HepG2 (cell line): ENCODE data around the gene RHBDL1. TPM values are rescaled to one million over a fixed set of nuclear protein-coding genes. Genes with fewer than 3 reads are reported as not detected.
A peak's percentile ranks its signal among the peaks of the same experiment; 100 is the strongest.

Source experiments
- EZH2 ChIP-seq: conservative IDR thresholded peaks from 2 replicates; pipeline ENCODE4 v1.6.1; 2012; ENCODE audit warnings: mild to moderate bottlenecking, low read depth, low read length, moderate library complexity
- FOXO1 ChIP-seq: sonication (generic); formaldehyde crosslinking; IDR thresholded peaks from 2 replicates; pipeline ENCODE4 v1.4.0; 2020; ENCODE audit warnings: missing genetic modification reagents
- RARA ChIP-seq: IDR thresholded peaks from 2 replicates; pipeline ENCODE4 v1.6.1; 2016; ENCODE audit warnings: missing genetic modification reagents, missing compliant biosample characterization
- RFXANK ChIP-seq: IDR thresholded peaks from 2 replicates; pipeline ENCODE4 v1.6.1; 2016
- TOPORS ChIP-seq: sonication (generic); formaldehyde crosslinking; IDR thresholded peaks from 2 replicates; pipeline ENCODE4 v1.8.0; 2023; ENCODE audit warnings: mild to moderate bottlenecking, missing genetic modification reagents
- ZBTB21 ChIP-seq: sonication (generic); formaldehyde crosslinking; IDR thresholded peaks from 2 replicates; pipeline ENCODE4 v1.4.0; 2020; ENCODE audit warnings: missing genetic modification reagents
- ZFP36L2 ChIP-seq: sonication (generic); formaldehyde crosslinking; IDR thresholded peaks from 2 replicates; pipeline ENCODE4 v1.4.0; 2020; ENCODE audit warnings: missing genetic modification reagents
- ZNF232 ChIP-seq: sonication (generic); formaldehyde crosslinking; IDR thresholded peaks from 2 replicates; pipeline ENCODE4 v1.4.0; 2020; ENCODE audit warnings: missing genetic modification reagents, borderline replicate concordance
- ZNF234 ChIP-seq: sonication (generic); formaldehyde crosslinking; conservative IDR thresholded peaks from 2 replicates; pipeline ENCODE4 v1.5.1; 2020; ENCODE audit warnings: mild to moderate bottlenecking, missing genetic modification reagents
- ZNF543 ChIP-seq: sonication (generic); formaldehyde crosslinking; IDR thresholded peaks from 2 replicates; pipeline ENCODE4 v1.4.0; 2020; ENCODE audit warnings: mild to moderate bottlenecking, missing genetic modification reagents
- ZSCAN12 ChIP-seq: sonication (generic); formaldehyde crosslinking; IDR thresholded peaks from 2 replicates; pipeline ENCODE4 v1.9.0; 2021; ENCODE audit warnings: mild to moderate bottlenecking, missing genetic modification reagents
- polyA plus RNA-seq, 8 experiments: library from polyadenylated mRNA; depleted of rRNA in 3 of 8; stranded (reverse) in 7 of 8; unstranded in 1 of 8; fragments of >200 nt; fragmentation: Illumina TruSeq in 4 of 8; extraction: Trizol in 4 of 8; gene quantifications; 2 replicates each; pipeline versions ENCODE4 v1.2.1 to v1.2.3, GENCODE V29; 2011 to 2016; ENCODE audit warnings: low read depth in 4 of 8, missing spikeins in 1 of 8, mixed read lengths in 1 of 8; ENCODE audit not compliant: insufficient read depth in 1 of 8
- total RNA-seq, 5 experiments: library from RNA; depleted of rRNA; stranded (reverse); fragments of >200 nt; fragmentation: Illumina TruSeq; extraction: Trizol; gene quantifications; 2 replicates each; pipeline ENCODE4 v1.2.3, GENCODE V29; 2016; ENCODE audit warnings: low read depth in 1 of 5
- TF ChIP-seq, protein P1 (sequence below): sonication (generic); formaldehyde crosslinking; IDR thresholded peaks from 2 replicates; pipeline ENCODE4 v1.5.1; 2020; ENCODE audit warnings: mild to moderate bottlenecking, missing genetic modification reagents
- TF ChIP-seq, protein P2 (sequence below): IDR thresholded peaks from 2 replicates; pipeline ENCODE4 v1.6.1; 2016; ENCODE audit warnings: missing compliant biosample characterization, missing genetic modification reagents, borderline replicate concordance
- TF ChIP-seq, protein P3 (sequence below): sonication (generic); formaldehyde crosslinking; IDR thresholded peaks from 2 replicates; pipeline ENCODE4 v1.5.0; 2020; ENCODE audit warnings: mild to moderate bottlenecking, missing genetic modification reagents
- TF ChIP-seq, protein P4 (sequence below): sonication (generic); formaldehyde crosslinking; IDR thresholded peaks from 2 replicates; pipeline ENCODE4 v1.8.0; 2022; ENCODE audit warnings: mild to moderate bottlenecking, missing genetic modification reagents
- TF ChIP-seq, protein P5 (sequence below): sonication (generic); formaldehyde crosslinking; IDR thresholded peaks from 2 replicates; pipeline ENCODE4 v1.8.0; 2022; ENCODE audit warnings: mild to moderate bottlenecking, missing genetic modification reagents; ENCODE audit not compliant: insufficient replicate concordance
- TF ChIP-seq, protein P6 (sequence below): IDR thresholded peaks from 2 replicates; pipeline ENCODE4 v1.6.1; 2018; ENCODE audit warnings: missing genetic modification reagents

The RHBDL1 gene
- total and polyA plus RNA-seq, 2 of the 13 experiments (the other 11 are each of a cell fraction or from before 2014, with no cell fraction given): 1.8 to 3.8 TPM

DNA sequence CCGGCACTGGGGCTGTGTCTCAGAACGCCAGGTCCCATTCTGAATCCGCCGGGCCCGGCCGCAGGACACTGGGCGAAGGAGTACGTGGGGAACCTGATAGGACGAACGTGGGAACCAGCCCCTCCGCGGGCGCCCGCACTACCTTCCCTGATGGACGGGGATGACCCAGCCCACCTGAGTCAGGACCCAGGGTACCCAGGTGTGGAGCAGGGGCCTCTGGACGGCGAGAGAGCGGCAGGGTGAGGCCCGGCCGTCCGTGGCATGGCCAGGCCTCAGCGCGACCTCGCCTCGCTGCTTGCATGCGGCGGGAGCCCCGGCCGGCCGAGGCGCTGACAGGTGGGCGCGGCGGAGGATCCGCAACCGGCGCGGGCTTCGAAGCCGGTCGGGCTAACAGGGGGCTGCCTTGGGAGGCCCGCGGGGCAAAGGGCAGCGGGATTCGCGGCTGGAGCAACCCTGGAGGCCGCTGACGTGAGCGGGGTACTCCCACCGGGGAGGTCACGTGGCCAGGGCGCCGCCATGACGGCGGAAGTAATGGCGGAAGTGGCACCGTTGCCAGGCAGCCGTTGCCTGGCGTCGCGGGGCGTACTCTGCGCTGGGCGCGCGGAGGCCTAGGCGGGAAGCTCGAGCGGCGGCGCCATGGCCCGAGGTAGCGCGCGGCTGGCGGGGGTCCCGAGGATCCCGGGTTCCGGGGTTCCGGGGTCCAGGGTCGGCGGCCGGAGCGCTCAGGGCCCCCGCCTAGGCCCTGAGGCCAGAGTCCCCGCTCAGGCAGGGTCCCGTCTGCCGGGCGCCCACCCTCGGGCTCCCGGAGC is 26.5 kb upstream of the RHBDL1 start, which contains the start of gene WDR90 (continued):
- TF ChIP-seq, protein P1, sequence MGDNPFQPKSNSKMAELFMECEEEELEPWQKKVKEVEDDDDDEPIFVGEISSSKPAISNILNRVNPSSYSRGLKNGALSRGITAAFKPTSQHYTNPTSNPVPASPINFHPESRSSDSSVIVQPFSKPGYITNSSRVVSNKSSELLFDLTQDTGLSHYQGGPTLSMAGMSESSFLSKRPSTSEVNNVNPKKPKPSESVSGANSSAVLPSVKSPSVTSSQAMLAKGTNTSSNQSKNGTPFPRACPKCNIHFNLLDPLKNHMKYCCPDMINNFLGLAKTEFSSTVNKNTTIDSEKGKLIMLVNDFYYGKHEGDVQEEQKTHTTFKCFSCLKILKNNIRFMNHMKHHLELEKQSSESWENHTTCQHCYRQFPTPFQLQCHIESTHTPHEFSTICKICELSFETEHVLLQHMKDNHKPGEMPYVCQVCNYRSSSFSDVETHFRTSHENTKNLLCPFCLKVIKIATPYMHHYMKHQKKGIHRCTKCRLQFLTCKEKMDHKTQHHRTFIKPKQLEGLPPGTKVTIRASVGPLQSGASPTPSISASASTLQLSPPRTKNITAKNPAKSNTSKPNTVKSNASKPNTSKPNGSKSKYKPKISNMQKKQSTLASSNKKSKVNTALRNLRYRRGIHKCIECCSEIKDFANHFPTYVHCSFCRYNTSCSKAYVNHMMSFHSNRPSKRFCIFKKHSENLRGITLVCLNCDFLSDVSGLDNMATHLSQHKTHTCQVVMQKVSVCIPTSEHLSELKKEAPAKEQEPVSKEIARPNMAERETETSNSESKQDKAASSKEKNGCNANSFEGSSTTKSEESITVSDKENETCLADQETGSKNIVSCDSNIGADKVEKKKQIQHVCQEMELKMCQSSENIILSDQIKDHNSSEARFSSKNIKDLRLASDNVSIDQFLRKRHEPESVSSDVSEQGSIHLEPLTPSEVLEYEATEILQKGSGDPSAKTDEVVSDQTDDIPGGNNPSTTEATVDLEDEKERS: peak; percentile 15; the same call in 1 of the 2 replicates
- TF ChIP-seq, protein P2, sequence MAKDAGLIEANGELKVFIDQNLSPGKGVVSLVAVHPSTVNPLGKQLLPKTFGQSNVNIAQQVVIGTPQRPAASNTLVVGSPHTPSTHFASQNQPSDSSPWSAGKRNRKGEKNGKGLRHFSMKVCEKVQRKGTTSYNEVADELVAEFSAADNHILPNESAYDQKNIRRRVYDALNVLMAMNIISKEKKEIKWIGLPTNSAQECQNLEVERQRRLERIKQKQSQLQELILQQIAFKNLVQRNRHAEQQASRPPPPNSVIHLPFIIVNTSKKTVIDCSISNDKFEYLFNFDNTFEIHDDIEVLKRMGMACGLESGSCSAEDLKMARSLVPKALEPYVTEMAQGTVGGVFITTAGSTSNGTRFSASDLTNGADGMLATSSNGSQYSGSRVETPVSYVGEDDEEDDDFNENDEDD: peak; percentile 93
- TF ChIP-seq ZNF234 (CRISPR knock-in tag): no peak
- TF ChIP-seq EZH2: no peak
- TF ChIP-seq ZNF232 (CRISPR knock-in tag): no peak
- TF ChIP-seq RFXANK (CRISPR knock-in tag): no peak
- TF ChIP-seq RARA (CRISPR knock-in tag): peak; percentile 63
- TF ChIP-seq, protein P3, sequence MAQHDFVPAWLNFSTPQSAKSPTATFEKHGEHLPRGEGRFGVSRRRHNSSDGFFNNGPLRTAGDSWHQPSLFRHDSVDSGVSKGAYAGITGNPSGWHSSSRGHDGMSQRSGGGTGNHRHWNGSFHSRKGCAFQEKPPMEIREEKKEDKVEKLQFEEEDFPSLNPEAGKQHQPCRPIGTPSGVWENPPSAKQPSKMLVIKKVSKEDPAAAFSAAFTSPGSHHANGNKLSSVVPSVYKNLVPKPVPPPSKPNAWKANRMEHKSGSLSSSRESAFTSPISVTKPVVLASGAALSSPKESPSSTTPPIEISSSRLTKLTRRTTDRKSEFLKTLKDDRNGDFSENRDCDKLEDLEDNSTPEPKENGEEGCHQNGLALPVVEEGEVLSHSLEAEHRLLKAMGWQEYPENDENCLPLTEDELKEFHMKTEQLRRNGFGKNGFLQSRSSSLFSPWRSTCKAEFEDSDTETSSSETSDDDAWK (CRISPR knock-in tag): no peak
- no peak; the same call in 1 of the 2 replicates for TF ChIP-seq ZFP36L2 (CRISPR knock-in tag)
- peak; percentile 93 for TF ChIP-seq TOPORS
- peak; percentile 32 for TF ChIP-seq FOXO1 (CRISPR knock-in tag)
- no peak for TF ChIP-seq ZBTB21
- TF ChIP-seq ZSCAN12 (CRISPR knock-in tag): no peak
- TF ChIP-seq, protein P4, sequence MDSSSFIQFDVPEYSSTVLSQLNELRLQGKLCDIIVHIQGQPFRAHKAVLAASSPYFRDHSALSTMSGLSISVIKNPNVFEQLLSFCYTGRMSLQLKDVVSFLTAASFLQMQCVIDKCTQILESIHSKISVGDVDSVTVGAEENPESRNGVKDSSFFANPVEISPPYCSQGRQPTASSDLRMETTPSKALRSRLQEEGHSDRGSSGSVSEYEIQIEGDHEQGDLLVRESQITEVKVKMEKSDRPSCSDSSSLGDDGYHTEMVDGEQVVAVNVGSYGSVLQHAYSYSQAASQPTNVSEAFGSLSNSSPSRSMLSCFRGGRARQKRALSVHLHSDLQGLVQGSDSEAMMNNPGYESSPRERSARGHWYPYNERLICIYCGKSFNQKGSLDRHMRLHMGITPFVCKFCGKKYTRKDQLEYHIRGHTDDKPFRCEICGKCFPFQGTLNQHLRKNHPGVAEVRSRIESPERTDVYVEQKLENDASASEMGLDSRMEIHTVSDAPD: peak; percentile 55; the same call in 1 of the 2 replicates
- TF ChIP-seq, protein P5, sequence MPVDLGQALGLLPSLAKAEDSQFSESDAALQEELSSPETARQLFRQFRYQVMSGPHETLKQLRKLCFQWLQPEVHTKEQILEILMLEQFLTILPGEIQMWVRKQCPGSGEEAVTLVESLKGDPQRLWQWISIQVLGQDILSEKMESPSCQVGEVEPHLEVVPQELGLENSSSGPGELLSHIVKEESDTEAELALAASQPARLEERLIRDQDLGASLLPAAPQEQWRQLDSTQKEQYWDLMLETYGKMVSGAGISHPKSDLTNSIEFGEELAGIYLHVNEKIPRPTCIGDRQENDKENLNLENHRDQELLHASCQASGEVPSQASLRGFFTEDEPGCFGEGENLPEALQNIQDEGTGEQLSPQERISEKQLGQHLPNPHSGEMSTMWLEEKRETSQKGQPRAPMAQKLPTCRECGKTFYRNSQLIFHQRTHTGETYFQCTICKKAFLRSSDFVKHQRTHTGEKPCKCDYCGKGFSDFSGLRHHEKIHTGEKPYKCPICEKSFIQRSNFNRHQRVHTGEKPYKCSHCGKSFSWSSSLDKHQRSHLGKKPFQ (CRISPR knock-in tag): peak; percentile 97
- TF ChIP-seq, protein P6, sequence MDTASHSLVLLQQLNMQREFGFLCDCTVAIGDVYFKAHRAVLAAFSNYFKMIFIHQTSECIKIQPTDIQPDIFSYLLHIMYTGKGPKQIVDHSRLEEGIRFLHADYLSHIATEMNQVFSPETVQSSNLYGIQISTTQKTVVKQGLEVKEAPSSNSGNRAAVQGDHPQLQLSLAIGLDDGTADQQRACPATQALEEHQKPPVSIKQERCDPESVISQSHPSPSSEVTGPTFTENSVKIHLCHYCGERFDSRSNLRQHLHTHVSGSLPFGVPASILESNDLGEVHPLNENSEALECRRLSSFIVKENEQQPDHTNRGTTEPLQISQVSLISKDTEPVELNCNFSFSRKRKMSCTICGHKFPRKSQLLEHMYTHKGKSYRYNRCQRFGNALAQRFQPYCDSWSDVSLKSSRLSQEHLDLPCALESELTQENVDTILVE: peak; percentile 80
- TF ChIP-seq ZNF543 (CRISPR knock-in tag): peak; percentile 54; the same call in 1 of the 2 replicates
